Lower lobe of right lung (tissue), 2 donors: Measurements from ENCODE around the gene KRT7. TPM values are rescaled to one million over a fixed set of nuclear protein-coding genes. Genes with fewer than 3 reads are reported as not detected.

Experiments
- ATAC-seq, 2 donors: fragments of 200-7000 bp; cut with Tn5 transposase; one replicate each; pipeline ENCODE4 v1.9.1; 2020 to 2022; ENCODE audit warnings: mild to moderate bottlenecking in 2 of 2, moderate library complexity in 2 of 2
- DNase-seq: peaks from one replicate; pipeline ENCODE4 v3.0.0-alpha.2; 2020
- H3K27ac ChIP-seq: fragments of 200-600 bp; one replicate; pipeline ENCODE4 v1.8.0; 2022
- H3K27me3 ChIP-seq: fragments of 200-600 bp; one replicate; pipeline ENCODE4 v1.8.0; 2022; ENCODE audit warnings: low read depth
- H3K36me3 ChIP-seq: fragments of 200-600 bp; one replicate; pipeline ENCODE4 v1.8.0; 2022; ENCODE audit warnings: mild to moderate bottlenecking
- H3K4me1 ChIP-seq: fragments of 200-600 bp; one replicate; pipeline ENCODE4 v1.8.0; 2022
- H3K4me3 ChIP-seq: fragments of 200-600 bp; one replicate; pipeline ENCODE4 v1.8.0; 2022; ENCODE audit warnings: mild to moderate bottlenecking
- H3K9me3 ChIP-seq: fragments of 200-600 bp; one replicate; pipeline ENCODE4 v1.8.0; 2022
- intact Hi-C: fragments of 100-400 bp; cut with DNase I; formaldehyde crosslinking; loops from one replicate; pipeline ENCODE4 v1.11.0; 2022
- total RNA-seq: library from RNA; stranded (reverse); fragmentation: NEBNext Ultra II Directional; extraction: Animal tissue kit (Norgen Biotek cat#: 25700); gene quantifications from one replicate; pipeline ENCODE4 v1.2.1, GENCODE V29; 2021
- TF ChIP-seq, protein P1 (sequence below): fragments of 200-600 bp; IDR thresholded peaks from one replicate; pipeline ENCODE4 v1.8.0; 2022; ENCODE audit warnings: antibody characterized with exemption, mild to moderate bottlenecking
- donor health status: DM: no; HTN: yes; CAD: no; lungs with severe emphysema.

KRT7 gene
- total RNA-seq, 1 donor from 2014 or later, result 257 TPM

DNA sequence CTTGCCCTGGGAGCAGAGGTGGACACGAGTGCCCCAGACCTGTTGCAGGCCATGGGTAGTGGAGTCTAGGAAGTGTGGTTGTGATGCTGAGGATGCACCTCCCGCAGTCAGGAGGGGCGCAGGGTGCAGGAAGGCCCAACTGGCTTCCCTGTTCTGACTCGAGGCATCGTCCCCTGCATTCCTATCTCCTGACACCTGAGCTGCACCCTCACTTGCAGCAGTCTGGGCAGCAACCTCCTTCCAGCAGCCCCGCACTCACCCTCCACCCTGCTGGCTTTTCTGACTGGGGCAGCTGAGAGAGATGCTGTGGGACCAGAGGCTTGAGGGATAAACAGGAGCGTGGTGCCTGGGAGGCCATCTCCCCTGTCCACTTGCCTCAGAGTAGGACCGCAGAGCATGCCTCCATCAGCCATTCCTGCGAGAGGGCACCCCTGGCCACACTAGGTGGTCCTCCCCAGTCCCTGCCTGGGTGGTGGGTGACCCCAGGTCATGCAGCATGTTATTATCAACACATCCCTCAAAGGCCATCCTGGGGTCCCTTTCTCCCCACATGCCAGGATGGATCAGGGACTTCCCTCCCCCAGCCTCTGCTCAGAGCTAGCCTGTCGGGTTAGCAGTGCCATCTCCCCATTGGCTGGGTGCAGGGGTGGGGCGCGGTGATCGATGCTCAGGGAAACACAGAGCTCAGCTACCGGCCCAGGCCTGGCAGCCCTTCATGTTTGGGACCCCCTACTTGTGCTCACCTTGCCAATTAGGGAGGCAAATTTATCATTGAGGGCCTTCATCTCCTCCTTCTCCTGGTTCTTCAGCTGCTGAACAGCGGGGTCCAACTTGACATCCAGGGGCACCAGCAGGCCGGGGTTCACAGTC lies 41.9 kb upstream of the KRT7 start:
- peak overlapping the region; percentile 75 for H3K27ac ChIP-seq
- H3K4me3 ChIP-seq, result no peak overlapping the region
- H3K36me3 ChIP-seq, result no peaks in the 10 kb centered on the region
- TF ChIP-seq, protein P1, sequence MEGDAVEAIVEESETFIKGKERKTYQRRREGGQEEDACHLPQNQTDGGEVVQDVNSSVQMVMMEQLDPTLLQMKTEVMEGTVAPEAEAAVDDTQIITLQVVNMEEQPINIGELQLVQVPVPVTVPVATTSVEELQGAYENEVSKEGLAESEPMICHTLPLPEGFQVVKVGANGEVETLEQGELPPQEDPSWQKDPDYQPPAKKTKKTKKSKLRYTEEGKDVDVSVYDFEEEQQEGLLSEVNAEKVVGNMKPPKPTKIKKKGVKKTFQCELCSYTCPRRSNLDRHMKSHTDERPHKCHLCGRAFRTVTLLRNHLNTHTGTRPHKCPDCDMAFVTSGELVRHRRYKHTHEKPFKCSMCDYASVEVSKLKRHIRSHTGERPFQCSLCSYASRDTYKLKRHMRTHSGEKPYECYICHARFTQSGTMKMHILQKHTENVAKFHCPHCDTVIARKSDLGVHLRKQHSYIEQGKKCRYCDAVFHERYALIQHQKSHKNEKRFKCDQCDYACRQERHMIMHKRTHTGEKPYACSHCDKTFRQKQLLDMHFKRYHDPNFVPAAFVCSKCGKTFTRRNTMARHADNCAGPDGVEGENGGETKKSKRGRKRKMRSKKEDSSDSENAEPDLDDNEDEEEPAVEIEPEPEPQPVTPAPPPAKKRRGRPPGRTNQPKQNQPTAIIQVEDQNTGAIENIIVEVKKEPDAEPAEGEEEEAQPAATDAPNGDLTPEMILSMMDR, result no peak
- H3K9me3 ChIP-seq, result no peaks in the 10 kb centered on the region
- no peaks in the 10 kb centered on the region for H3K27me3 ChIP-seq
- no peak for ATAC-seq
- intact Hi-C loops, result no loop called here
- peaks cover 51% of the 10 kb centered on the region for H3K4me1 ChIP-seq
- no peak for DNase-seq

- Histone ChIP-seq H3K4me3 (no peak within 1 kb of the TSS), H3K27ac (peak within 1 kb of the TSS; percentile 75), H3K4me1 (peaks cover 52% of the 10 kb centered on the region), H3K9me3 (no peaks in the 10 kb centered on the region), H3K36me3 (no peaks in the 10 kb centered on the region), H3K27me3 (no peaks in the 10 kb centered on the region)
- TF ChIP-seq, protein P1, result no peak
- intact Hi-C loops, result no loop called here
- ATAC-seq (peak; percentile 88 to 92), DNase-seq (peak; percentile 87)
These were observed 40.9 kb upstream of the KRT7 start, which contains the start of gene KRT80 for GRCh38 chr12:52191841-52192791. TSS of gene KRT80 (minus strand) at chr12:52192014. CDS start at chr12:52191902, 112 bp downstream.

- H3K9me3 ChIP-seq, result no peaks in the 10 kb centered on the region
- no peak overlapping the region for H3K4me3 ChIP-seq
- TF ChIP-seq, protein P1, result no peak
- DNase-seq (no peak), ATAC-seq (no peak)
- H3K27me3 ChIP-seq, result no peaks in the 10 kb centered on the region
- H3K36me3 ChIP-seq, result no peaks in the 10 kb centered on the region
- intact Hi-C loops, result no loop called here
- H3K4me1 ChIP-seq, result peaks cover 66% of the 10 kb centered on the region
- peak overlapping the region; percentile 54 for H3K27ac ChIP-seq
These were observed 39.5 kb upstream of the KRT7 start for GRCh38 chr12:52193532-52193931.

GRCh38 chr12:52193991-52194390 lies 39.1 kb upstream of the KRT7 start:
- Histone ChIP-seq H3K27ac (peak overlapping the region; percentile 54), H3K9me3 (no peaks in the 10 kb centered on the region), H3K4me3 (no peak overlapping the region), H3K36me3 (no peaks in the 10 kb centered on the region), H3K27me3 (no peaks in the 10 kb centered on the region), H3K4me1 (peaks cover 67% of the 10 kb centered on the region)
- ATAC-seq (no peak), DNase-seq (no peak)
- TF ChIP-seq, protein P1, result no peak
- intact Hi-C loops, result no loop called here

DNA sequence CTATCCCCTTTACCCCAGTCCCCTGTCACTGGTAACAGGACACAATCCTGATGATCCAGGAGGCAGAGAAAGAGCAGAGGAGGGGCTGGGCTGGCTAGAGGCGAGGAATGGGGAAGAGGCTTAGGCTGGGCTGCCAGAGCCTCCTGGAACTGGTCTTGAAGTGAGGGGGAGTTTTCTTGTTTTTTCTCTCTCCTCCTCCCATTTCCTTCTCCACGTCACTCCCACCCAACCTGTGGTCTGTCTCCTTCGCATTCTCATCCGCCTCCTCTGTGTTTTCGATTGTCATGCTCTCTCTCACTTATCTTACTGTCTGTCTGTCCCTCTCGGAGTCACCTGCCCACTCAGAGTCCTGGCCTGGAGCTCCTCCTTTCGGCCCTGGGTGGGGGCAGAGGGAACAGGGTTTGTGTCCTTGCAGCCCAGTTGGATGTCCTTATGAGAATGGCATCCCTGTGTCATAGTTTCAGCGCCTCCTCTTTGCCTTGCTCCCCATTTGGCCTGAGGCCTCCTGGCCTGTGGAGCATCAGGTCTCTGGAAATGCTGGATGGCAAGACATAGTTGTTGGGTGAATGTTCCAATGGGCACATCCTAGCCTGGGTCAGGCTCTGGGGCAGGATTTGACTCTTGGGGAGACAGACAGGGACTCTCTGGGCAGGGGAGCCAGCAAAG lies 37.8 kb upstream of the KRT7 start:
- Histone ChIP-seq H3K4me1 (peaks cover 70% of the 10 kb centered on the region), H3K27ac (peak overlapping the region; percentile 36)

More for the DNA sequence above, 37.8 kb upstream of the KRT7 start:
- Histone ChIP-seq H3K4me3 (no peak overlapping the region), H3K36me3 (no peaks in the 10 kb centered on the region), H3K9me3 (no peaks in the 10 kb centered on the region), H3K27me3 (peaks cover 6% of the 10 kb centered on the region)
- DNase-seq (no peak), ATAC-seq (no peak)
- TF ChIP-seq, protein P1, result no peak
- intact Hi-C loops, result no loop called here
